ENCODE results near the gene C16orf87.

DNA sequence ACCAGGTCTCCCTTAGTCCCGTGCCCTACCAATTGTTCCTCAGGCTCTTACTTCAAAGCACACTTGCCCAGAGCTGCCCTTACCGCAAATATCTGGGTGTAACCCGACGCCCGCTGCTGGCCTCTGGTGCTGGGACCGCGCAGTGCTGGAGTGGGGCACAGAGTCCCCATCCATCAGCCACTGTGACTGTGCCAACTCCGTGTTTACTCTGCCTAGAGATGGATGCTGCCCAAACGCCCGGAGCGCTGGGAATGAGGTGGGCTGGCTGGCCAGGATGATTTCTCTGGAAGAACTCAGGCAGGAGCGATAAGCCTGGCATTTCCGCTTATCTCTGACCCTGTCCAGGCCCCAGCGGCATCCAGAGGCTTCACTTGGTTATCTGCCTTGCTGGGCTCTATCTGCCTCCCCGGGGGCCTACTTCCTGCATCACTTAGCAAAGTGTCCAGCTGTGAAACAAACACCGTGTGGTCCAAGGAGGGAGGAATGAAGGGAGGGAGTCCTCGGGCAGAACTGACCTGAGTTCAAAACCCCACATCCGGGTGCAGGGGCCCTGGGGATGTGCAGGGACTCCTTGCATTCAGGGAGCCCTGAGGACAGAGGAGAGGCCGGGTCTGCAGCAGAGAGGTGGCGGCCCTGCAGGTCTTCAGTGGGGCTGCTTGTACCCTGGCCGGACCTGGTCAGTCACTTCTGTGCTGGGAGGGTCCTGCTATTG lies 73.5 kb downstream of the C16orf87 start:
- TF ChIP-seq, protein P1, sequence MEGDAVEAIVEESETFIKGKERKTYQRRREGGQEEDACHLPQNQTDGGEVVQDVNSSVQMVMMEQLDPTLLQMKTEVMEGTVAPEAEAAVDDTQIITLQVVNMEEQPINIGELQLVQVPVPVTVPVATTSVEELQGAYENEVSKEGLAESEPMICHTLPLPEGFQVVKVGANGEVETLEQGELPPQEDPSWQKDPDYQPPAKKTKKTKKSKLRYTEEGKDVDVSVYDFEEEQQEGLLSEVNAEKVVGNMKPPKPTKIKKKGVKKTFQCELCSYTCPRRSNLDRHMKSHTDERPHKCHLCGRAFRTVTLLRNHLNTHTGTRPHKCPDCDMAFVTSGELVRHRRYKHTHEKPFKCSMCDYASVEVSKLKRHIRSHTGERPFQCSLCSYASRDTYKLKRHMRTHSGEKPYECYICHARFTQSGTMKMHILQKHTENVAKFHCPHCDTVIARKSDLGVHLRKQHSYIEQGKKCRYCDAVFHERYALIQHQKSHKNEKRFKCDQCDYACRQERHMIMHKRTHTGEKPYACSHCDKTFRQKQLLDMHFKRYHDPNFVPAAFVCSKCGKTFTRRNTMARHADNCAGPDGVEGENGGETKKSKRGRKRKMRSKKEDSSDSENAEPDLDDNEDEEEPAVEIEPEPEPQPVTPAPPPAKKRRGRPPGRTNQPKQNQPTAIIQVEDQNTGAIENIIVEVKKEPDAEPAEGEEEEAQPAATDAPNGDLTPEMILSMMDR (conservative IDR thresholded peaks at IDR 0.05), result no peak
- TF ChIP-seq EZH2 (IDR thresholded peaks at IDR 0.05; ENCODE audit: low read depth), result no peak

All from PC-9 (cell line).